HG03442 (cell line): Measurements from ENCODE around the gene HCN3.
"Not testable (repeated sequence)": the region's sequence is repeated elsewhere in the genome, so short reads cannot be mapped to it uniquely, and the experiment has no call there.

ENCODE experiments used
- ATAC-seq: cut with Tn5 transposase; IDR thresholded peaks from one replicate; pipeline ENCODE4 v1.9.1; 2021; ENCODE audit warnings: mild to moderate bottlenecking, moderate library complexity; ENCODE audit not compliant: unreplicated experiment

The HCN3 gene

GRCh38 chr1:155277070-155277901 is at the start of gene HCN3:
Gene HCN3 (plus strand): TSS chr1:155277463. CDS start chr1:155277591, 128 bp downstream.
- peak; percentile 57 for ATAC-seq

GRCh38 chr1:155228096-155228427 is 49.2 kb upstream of the HCN3 start:
- ATAC-seq, result no peak

GRCh38 chr1:155231302-155231701 is 46.0 kb upstream of the HCN3 start:
- ATAC-seq, result not testable (repeated sequence)

GRCh38 chr1:155232001-155232978 is 45.0 kb upstream of the HCN3 start:
- ATAC-seq, result not testable (repeated sequence)

- not testable (repeated sequence) for ATAC-seq
Measured at GRCh38 chr1:155233502-155233901, 43.8 kb upstream of the HCN3 start.

GRCh38 chr1:155235375-155235774 is 41.9 kb upstream of the HCN3 start:
- ATAC-seq, result not testable (repeated sequence)

GRCh38 chr1:155236451-155236850 is 40.8 kb upstream of the HCN3 start:
- no peak for ATAC-seq

GRCh38 chr1:155241069-155241679 is 36.1 kb upstream of the HCN3 start:
- ATAC-seq, result no peak

GRCh38 chr1:155241841-155242264 is 35.4 kb upstream of the HCN3 start:
- no peak for ATAC-seq

GRCh38 chr1:155242805-155243358 is 34.4 kb upstream of the HCN3 start:
- ATAC-seq, result no peak

GRCh38 chr1:155244368-155245162 is 32.7 kb upstream of the HCN3 start:
- ATAC-seq, result peak; percentile 89

GRCh38 chr1:155245163-155245524 is 32.1 kb upstream of the HCN3 start:
- ATAC-seq, result no peak

- ATAC-seq, result not testable (repeated sequence)
Measured at GRCh38 chr1:155246796-155247195, 30.5 kb upstream of the HCN3 start.

GRCh38 chr1:155247667-155248553 is 29.4 kb upstream of the HCN3 start:
- ATAC-seq, result no peak

- ATAC-seq, result peak; percentile 27
Measured at GRCh38 chr1:155250246-155250632, 27.0 kb upstream of the HCN3 start.

GRCh38 chr1:155250633-155251449 is 26.4 kb upstream of the HCN3 start:
- ATAC-seq, result peak; percentile 74

GRCh38 chr1:155251566-155251965 is 25.7 kb upstream of the HCN3 start:
- ATAC-seq, result no peak

GRCh38 chr1:155253208-155253607 is 24.1 kb upstream of the HCN3 start:
- ATAC-seq, result no peak
